ENCODE data around the gene TYSND1.

GRCh38 chr10:70155255-70155838 lies 8.8 kb upstream of the TYSND1 start:
- TF ChIP-seq YY1 (IDR thresholded peaks at IDR 0.05; ENCODE audit: insufficient read depth, insufficient read length) (no peak), ZNF274 (IDR thresholded peaks at IDR 0.05; ENCODE audit: low read depth, low read length) (no peak), SUZ12 (IDR thresholded peaks at IDR 0.05; ENCODE audit: extremely low read depth, insufficient read depth, insufficient read length) (no peak)
